GM12878 (cell line): Measurements from ENCODE around the gene SPRR5. TPM values are rescaled to one million over a fixed set of nuclear protein-coding genes. Genes with fewer than 3 reads are reported as not detected.

Experiments used
- BCLAF1 ChIP-seq: fragments of 450-650 bp; IDR thresholded peaks from 2 replicates; pipeline ENCODE4 v1.6.1; 2017; ENCODE audit warnings: antibody characterized with exemption, mild to moderate bottlenecking, moderate library complexity
- CTCF ChIP-seq, 3 experiments: IDR thresholded peaks in 2 of 3; conservative IDR thresholded peaks in 1 of 3; 2 replicates each; pipeline ENCODE4 v1.5.1; 2011; ENCODE audit warnings: low read depth in 3 of 3, low read length in 3 of 3, mild to moderate bottlenecking in 3 of 3, control low read depth in 2 of 3, moderate library complexity in 2 of 3, inconsistent platforms in 1 of 3, mixed read lengths in 1 of 3; ENCODE audit not compliant: control insufficient read depth in 2 of 3, insufficient read depth in 1 of 3; ENCODE audit errors: extremely low read depth in 1 of 3
- E2F8 ChIP-seq: fragments of 450-650 bp; IDR thresholded peaks from 2 replicates; pipeline ENCODE4 v1.6.1; 2018; ENCODE audit warnings: mild to moderate bottlenecking, low read depth, moderate library complexity; ENCODE audit not compliant: partially characterized antibody
- NR2C1 ChIP-seq: fragments of 450-650 bp; IDR thresholded peaks from 2 replicates; pipeline ENCODE4 v1.6.1; 2017; ENCODE audit warnings: antibody characterized with exemption, mild to moderate bottlenecking, moderate library complexity
- NRF1 ChIP-seq: conservative IDR thresholded peaks from 2 replicates; pipeline ENCODE4 v1.6.1; 2011; ENCODE audit warnings: mild to moderate bottlenecking, low read depth, low read length, improper control_type of control experiment
- POLR2AphosphoS2 ChIP-seq: IDR thresholded peaks from 2 replicates; pipeline ENCODE4 v1.6.1; 2011; ENCODE audit warnings: low read depth, mild to moderate bottlenecking, low read length, improper control_type of control experiment, moderate library complexity
- ZSCAN29 ChIP-seq: fragments of 450-650 bp; IDR thresholded peaks from 2 replicates; pipeline ENCODE4 v1.6.1; 2017; ENCODE audit warnings: mild to moderate bottlenecking, moderate library complexity
- polyA plus RNA-seq, 11 experiments: library from polyadenylated mRNA; depleted of rRNA in 4 of 11; unstranded in 6 of 11; stranded (reverse) in 5 of 11; fragments of >200 nt; fragmentation: Nextera tagmentation in 4 of 11; fragmentation: Illumina TruSeq in 1 of 11; extraction: Ambion mirVana in 4 of 11; extraction: Trizol in 1 of 11; gene quantifications; 1 replicate in 1 of 11; 2 replicates in 10 of 11; pipeline versions ENCODE4 v1.2.1 to v1.2.3, GENCODE V29; 2011 to 2016; ENCODE audit warnings: inconsistent platforms in 2 of 11, missing spikeins in 2 of 11, low read depth in 1 of 11
- total RNA-seq, 4 experiments: library from RNA; depleted of rRNA in 3 of 4; stranded (reverse); fragments of >200 nt in 3 of 4; fragmentation: Illumina TruSeq in 1 of 4; extraction: Trizol in 1 of 4; gene quantifications; 2 replicates each; pipeline versions ENCODE4 v1.2.1 to v1.2.3, GENCODE V29; 2013 to 2021

SPRR5 gene
- total and polyA plus RNA-seq, 10 of the 15 experiments (the other 5 are each of a cell fraction or from before 2014, with no cell fraction given) = not detected

GRCh38 chr1:152919071-152919470 is 27.9 kb upstream of the SPRR5 start (continued):
- TF ChIP-seq NRF1 = no peak
- no peak for TF ChIP-seq NR2C1
- no peak for TF ChIP-seq POLR2AphosphoS2
- no peak for TF ChIP-seq ZSCAN29
- no peak for TF ChIP-seq BCLAF1
- TF ChIP-seq CTCF (IDR thresholded peaks at IDR 0.05 in 2 of 3, conservative IDR thresholded peaks at IDR 0.05 in 1 of 3; ENCODE audit: control insufficient read depth in 2 of 3, extremely low read depth in 1 of 3, insufficient read depth in 1 of 3, low read depth in 3 of 3, low read length in 3 of 3) = no peak
- no peak for TF ChIP-seq E2F8
